MCF 10A (cell line): ENCODE results near the gene LRRN2. TPM values are rescaled to one million over a fixed set of nuclear protein-coding genes. Genes with fewer than 3 reads are reported as not detected.

ENCODE experiments used
- BruUV-seq: library from RNA; stranded (reverse); fragments of 400-500 nt; replicated peaks from 2 replicates; lab custom pipeline; 2021; lab: Mats Ljungman, UMichigan
- CTCF ChIA-PET: fragments of 300-600 bp; sonication (Branson Sonifier 250); formaldehyde crosslinking; extraction: SDS; loops from one replicate; lab custom pipeline; 2021; ENCODE audit warnings: antibody characterized with exemption, inconsistent platforms; lab: Yijun Ruan, JAX
- POLR2A ChIA-PET: fragments of 300-600, 350-650 bp; sonication (Branson Sonifier 250); formaldehyde crosslinking; extraction: SDS; loops from one replicate; lab custom pipeline; 2020; ENCODE audit warnings: antibody characterized with exemption, inconsistent platforms; lab: Yijun Ruan, JAX
- DNase-seq: peaks from one replicate; pipeline ENCODE4 v3.0.0-alpha.2; 2018; ENCODE audit not compliant: unreplicated experiment
- H3K27ac Mint-ChIP-seq: one replicate; pipeline ENCODE4 v1.8.0; 2022; ENCODE audit warnings: mild to moderate bottlenecking, low read depth, mixed read lengths; ENCODE audit not compliant: unreplicated experiment
- H3K27me3 Mint-ChIP-seq: one replicate; pipeline ENCODE4 v1.8.0; 2022; ENCODE audit warnings: mixed read lengths; ENCODE audit not compliant: insufficient read depth, unreplicated experiment
- H3K36me3 Mint-ChIP-seq: one replicate; pipeline ENCODE4 v1.8.0; 2022; ENCODE audit warnings: mild to moderate bottlenecking, moderate library complexity, mixed read lengths; ENCODE audit not compliant: insufficient read depth, unreplicated experiment
- H3K4me1 Mint-ChIP-seq: one replicate; pipeline ENCODE4 v1.8.0; 2022; ENCODE audit warnings: mixed read lengths; ENCODE audit not compliant: insufficient read depth, unreplicated experiment
- H3K4me3 Mint-ChIP-seq: one replicate; pipeline ENCODE4 v1.8.0; 2022; ENCODE audit warnings: mild to moderate bottlenecking, moderate library complexity, mixed read lengths; ENCODE audit not compliant: unreplicated experiment
- H3K9me3 Mint-ChIP-seq: one replicate; pipeline ENCODE4 v1.8.0; 2022; ENCODE audit warnings: mixed read lengths; ENCODE audit not compliant: unreplicated experiment
- CTCF ChIP-seq: fragments of 200-600 bp; IDR thresholded peaks from one replicate; pipeline ENCODE4 v1.8.0; 2022; ENCODE audit warnings: antibody characterized with exemption, mild to moderate bottlenecking; ENCODE audit not compliant: unreplicated experiment
- intact Hi-C: fragments of 100-400 bp; cut with micrococcal nuclease; formaldehyde crosslinking; loops from 2 replicates; pipeline ENCODE4 v1.14.1; 2022
- total RNA-seq: library from RNA; stranded (reverse); gene quantifications from 2 replicates; pipeline ENCODE4 v1.2.3, GENCODE V29; 2022

LRRN2 gene
- total RNA-seq, 1 experiment from 2014 or later: not detected

- no TSS peak for BruUV-seq
- peaks cover 1% of the 10 kb centered on the region for H3K4me1 Mint-ChIP-seq
- H3K9me3 Mint-ChIP-seq: no peaks in the 10 kb centered on the region
- H3K36me3 Mint-ChIP-seq: no peaks in the 10 kb centered on the region
- intact Hi-C loops: no loop called here
- ChIA-PET CTCF (interaction anchor here (0.5 to 3.0 kb wide), 3 partner anchors 77 to 264 kb away, joined by 3 to 14 read pairs (median 3); no protein-coding TSS in a partner anchor), POLR2A (interaction anchor here (1.6 kb wide), 1 partner anchor 14 kb away, joined by 5 read pairs; no protein-coding TSS in a partner anchor)
- no peak overlapping the region for H3K27ac Mint-ChIP-seq
- TF ChIP-seq CTCF: no peak
- peaks cover 31% of the 10 kb centered on the region for H3K27me3 Mint-ChIP-seq
- H3K4me3 Mint-ChIP-seq: no peak overlapping the region
- DNase-seq: no peak
These were observed 28.8 kb upstream of the LRRN2 start for GRCh38 chr1:204714194-204714860.

- Mint-ChIP-seq H3K4me3 (no peak overlapping the region), H3K27ac (no peak overlapping the region), H3K27me3 (peaks cover 31% of the 10 kb centered on the region), H3K4me1 (peaks cover 9% of the 10 kb centered on the region), H3K36me3 (no peaks in the 10 kb centered on the region), H3K9me3 (no peaks in the 10 kb centered on the region)
- TF ChIP-seq CTCF: no peak
- DNase-seq: no peak
- BruUV-seq: no TSS peak
- ChIA-PET CTCF (interaction anchor here (0.5 to 3.0 kb wide), 5 partner anchors 15 to 507 kb away, joined by 3 to 14 read pairs (median 3); no protein-coding TSS in a partner anchor), POLR2A (no interaction called here)
- intact Hi-C loops: no loop called here
These were observed 28.0 kb upstream of the LRRN2 start for GRCh38 chr1:204713541-204713940.

DNA sequence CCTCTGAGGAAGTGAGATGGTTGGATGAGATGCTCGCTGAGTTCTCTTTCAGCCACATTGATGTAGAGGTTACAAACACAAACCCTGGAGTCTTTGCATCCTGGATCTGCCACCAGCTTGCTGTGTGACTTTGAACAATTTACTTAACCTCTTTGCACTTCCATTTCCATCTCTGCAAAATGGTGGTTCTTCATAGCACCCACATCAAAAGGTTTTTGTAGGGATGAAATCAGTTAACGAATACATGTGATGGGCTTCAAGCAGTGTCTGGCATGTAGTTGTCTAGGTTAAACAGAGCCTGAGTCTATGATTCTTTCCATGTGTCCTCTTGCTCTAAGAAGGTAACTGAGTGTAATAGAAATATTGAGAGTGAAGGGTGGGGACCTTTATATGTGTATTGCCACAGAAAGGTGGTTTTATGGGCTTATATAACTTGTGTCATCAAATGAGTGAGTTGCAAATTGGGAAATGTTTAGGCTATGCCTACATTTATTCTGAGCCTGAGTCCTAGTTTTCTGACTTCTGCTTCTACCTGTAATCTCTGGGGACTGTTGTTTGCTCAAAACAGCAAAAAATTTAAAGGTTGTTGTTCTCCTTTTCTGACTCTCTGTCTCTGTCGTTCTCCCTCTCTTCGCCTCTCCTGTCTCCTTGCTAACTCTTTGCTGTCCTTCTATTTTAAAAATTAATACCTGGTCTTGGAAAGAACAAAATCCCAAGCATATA lies 27.3 kb upstream of the LRRN2 start:
- H3K4me1 Mint-ChIP-seq: peaks cover 16% of the 10 kb centered on the region
- no peaks in the 10 kb centered on the region for H3K36me3 Mint-ChIP-seq
- POLR2A ChIA-PET: interaction anchor here (0.6 kb wide), 1 partner anchor 516 kb away, joined by 3 read pairs; no protein-coding TSS in a partner anchor
- peaks cover 31% of the 10 kb centered on the region for H3K27me3 Mint-ChIP-seq
- CTCF ChIA-PET: interaction anchor here (0.6 to 3.0 kb wide), 3 partner anchors 15 to 506 kb away, joined by 3 to 14 read pairs (median 3); no protein-coding TSS in a partner anchor
- no peak for TF ChIP-seq CTCF
- H3K9me3 Mint-ChIP-seq: no peaks in the 10 kb centered on the region
- no peak for DNase-seq
- no peak overlapping the region for H3K4me3 Mint-ChIP-seq
- no peak overlapping the region for H3K27ac Mint-ChIP-seq
- no TSS peak for BruUV-seq
- intact Hi-C loops: no loop called here
